Measurements from ENCODE around the gene PIK3C2G.
"Not testable (repeated sequence)": the region's sequence is repeated elsewhere in the genome, so short reads cannot be mapped to it uniquely, and the experiment has no call there.

The PIK3C2G gene

GRCh38 chr12:18689771-18690170, 428.5 kb downstream of the PIK3C2G start:
- Histone ChIP-seq H2BK5ac (ENCODE audit: low read depth, low read length, poor library complexity, severe bottlenecking) (no peak overlapping the region), H4K8ac (ENCODE audit: low read length) (no peak overlapping the region), H3K4ac (ENCODE audit: low read depth in 1 of 2, low read length in 2 of 2) (no peak overlapping the region), H2BK120ac (ENCODE audit: low read depth, low read length) (no peak overlapping the region), H2AFZ (ENCODE audit: low read depth, low read length) (no peak overlapping the region), H2AK5ac (ENCODE audit: low read length, severe bottlenecking) (no peak overlapping the region), H3K36me3 (ENCODE audit: control insufficient read depth in 1 of 2, insufficient read depth in 2 of 2, low read depth in 1 of 2, low read length in 2 of 2) (no peaks in the 10 kb centered on the region), H3K27me3 (ENCODE audit: control insufficient read depth in 1 of 2, insufficient read depth in 1 of 2, low read length in 2 of 2) (no peaks in the 10 kb centered on the region), H3K14ac (ENCODE audit: low read length in 2 of 2) (no peak overlapping the region), H3K9ac (ENCODE audit: low read length) (no peak overlapping the region), H3K27ac (ENCODE audit: low read length, poor library complexity, severe bottlenecking) (no peak overlapping the region), H3K79me1 (replicated peaks; ENCODE audit: low read length, poor library complexity, severe bottlenecking) (no peaks in the 10 kb centered on the region), H3K4me1 (ENCODE audit: control insufficient read depth, insufficient read depth, low read depth, low read length) (no peaks in the 10 kb centered on the region), H3K23ac (ENCODE audit: low read length in 2 of 2) (no peak overlapping the region), H3K4me3 (ENCODE audit: insufficient read depth in 1 of 2, low read depth in 1 of 2, low read length in 2 of 2) (no peak overlapping the region), H2BK15ac (ENCODE audit: low read depth, poor library complexity, severe bottlenecking) (no peak overlapping the region), H3K4me2 (ENCODE audit: low read length, poor library complexity, severe bottlenecking) (no peak overlapping the region), H3K9me3 (ENCODE audit: control insufficient read depth, low read length) (no peaks in the 10 kb centered on the region), H2BK12ac (ENCODE audit: low read length in 2 of 2) (no peak overlapping the region), H4K91ac (ENCODE audit: low read length) (no peak overlapping the region), H3K18ac (ENCODE audit: low read depth in 1 of 2, low read length in 2 of 2) (no peak overlapping the region)
- no peak for DNase-seq
- WGBS = 87% methylated on average over 3 of the region's 3 CpGs

DNA sequence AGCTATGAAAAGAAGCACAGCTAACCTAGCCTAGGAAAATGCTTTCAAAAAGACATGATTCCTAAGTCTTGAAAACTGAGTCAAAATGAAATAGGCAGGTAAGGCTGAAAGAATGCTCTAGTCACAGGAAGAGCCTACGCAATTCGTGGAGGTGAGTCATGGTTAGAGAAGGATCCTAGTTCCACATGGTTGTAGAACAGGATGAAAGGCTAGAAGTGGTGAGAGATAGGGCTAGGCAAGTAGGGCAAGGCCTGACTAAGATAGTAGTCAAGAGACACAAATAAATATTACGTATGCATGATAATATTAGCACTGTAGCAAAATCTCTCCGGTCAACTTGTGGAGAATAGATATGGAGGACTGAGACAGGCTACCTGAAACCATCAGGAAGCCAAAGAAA, 429.3 kb downstream of the PIK3C2G start:
- DNase-seq = peak; percentile 63

DNA sequence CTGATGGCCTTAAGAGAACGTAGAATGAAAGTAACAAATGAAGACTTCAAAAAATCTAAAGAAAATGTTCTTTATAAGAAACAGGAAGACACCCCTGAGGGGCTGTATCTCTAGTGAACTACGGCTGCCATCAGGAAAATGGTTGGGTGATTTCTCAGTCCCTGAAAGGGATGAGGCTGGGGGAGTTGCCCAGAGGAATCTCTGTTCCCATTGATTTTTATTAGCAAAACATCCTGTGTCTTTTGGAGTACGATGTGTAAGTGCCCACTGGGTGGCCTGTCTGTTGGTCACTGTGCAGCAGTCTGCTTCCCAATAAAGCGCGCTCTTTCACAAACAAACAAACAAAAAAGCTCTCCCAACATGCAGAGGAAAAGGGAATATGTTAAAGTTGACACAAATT, 432.7 kb downstream of the PIK3C2G start:
- not testable (repeated sequence) for H2AK5ac ChIP-seq (ENCODE audit: low read length, severe bottlenecking)

More for the DNA sequence above, 429.3 kb downstream of the PIK3C2G start:
- WGBS = 61% methylated on average over 4 of the region's 4 CpGs
- no peak overlapping the region for H3K14ac ChIP-seq (ENCODE audit: low read length in 2 of 2)
- no peak overlapping the region for H3K4me2 ChIP-seq (ENCODE audit: low read length, poor library complexity, severe bottlenecking)
- no peak overlapping the region for H2BK120ac ChIP-seq (ENCODE audit: low read depth, low read length)
- H3K4ac ChIP-seq (ENCODE audit: low read depth in 1 of 2, low read length in 2 of 2) = no peak overlapping the region
- H3K27ac ChIP-seq (ENCODE audit: low read length, poor library complexity, severe bottlenecking) = no peak overlapping the region
- no peak overlapping the region for H3K4me3 ChIP-seq (ENCODE audit: insufficient read depth in 1 of 2, low read depth in 1 of 2, low read length in 2 of 2)
- no peak overlapping the region for H2AK5ac ChIP-seq (ENCODE audit: low read length, severe bottlenecking)
- no peaks in the 10 kb centered on the region for H3K9me3 ChIP-seq (ENCODE audit: control insufficient read depth, low read length)
- H3K23ac ChIP-seq (ENCODE audit: low read length in 2 of 2) = no peak overlapping the region
- H4K91ac ChIP-seq (ENCODE audit: low read length) = no peak overlapping the region
- no peak overlapping the region for H2AFZ ChIP-seq (ENCODE audit: low read depth, low read length)
- H2BK5ac ChIP-seq (ENCODE audit: low read depth, low read length, poor library complexity, severe bottlenecking) = no peak overlapping the region
- peak overlapping the region in 1 of 2 experiments; percentile 17 for H2BK12ac ChIP-seq (ENCODE audit: low read length in 2 of 2)
- H3K18ac ChIP-seq (ENCODE audit: low read depth in 1 of 2, low read length in 2 of 2) = no peak overlapping the region
- H3K79me1 ChIP-seq (replicated peaks; ENCODE audit: low read length, poor library complexity, severe bottlenecking) = no peaks in the 10 kb centered on the region
- H2BK15ac ChIP-seq (ENCODE audit: low read depth, poor library complexity, severe bottlenecking) = no peak overlapping the region
- no peaks in the 10 kb centered on the region for H3K27me3 ChIP-seq (ENCODE audit: control insufficient read depth in 1 of 2, insufficient read depth in 1 of 2, low read length in 2 of 2)
- no peak overlapping the region for H4K8ac ChIP-seq (ENCODE audit: low read length)
- no peaks in the 10 kb centered on the region for H3K4me1 ChIP-seq (ENCODE audit: control insufficient read depth, insufficient read depth, low read depth, low read length)
- no peaks in the 10 kb centered on the region for H3K36me3 ChIP-seq (ENCODE audit: control insufficient read depth in 1 of 2, insufficient read depth in 2 of 2, low read depth in 1 of 2, low read length in 2 of 2)
- H3K9ac ChIP-seq (ENCODE audit: low read length) = no peak overlapping the region

GRCh38 chr12:18696971-18697602, 435.8 kb downstream of the PIK3C2G start:
- Histone ChIP-seq H3K4me2 (ENCODE audit: low read length, poor library complexity, severe bottlenecking) (no peak overlapping the region), H2BK120ac (ENCODE audit: low read depth, low read length) (no peak overlapping the region), H3K27me3 (ENCODE audit: control insufficient read depth in 1 of 2, insufficient read depth in 1 of 2, low read length in 2 of 2) (no peaks in the 10 kb centered on the region), H4K8ac (ENCODE audit: low read length) (no peak overlapping the region), H3K23ac (ENCODE audit: low read length in 2 of 2) (no peak overlapping the region), H2AFZ (ENCODE audit: low read depth, low read length) (no peak overlapping the region), H2BK12ac (ENCODE audit: low read length in 2 of 2) (no peak overlapping the region), H2BK15ac (ENCODE audit: low read depth, poor library complexity, severe bottlenecking) (no peak overlapping the region), H3K4me1 (ENCODE audit: control insufficient read depth, insufficient read depth, low read depth, low read length) (peaks cover 2% of the 10 kb centered on the region), H3K79me1 (replicated peaks; ENCODE audit: low read length, poor library complexity, severe bottlenecking) (no peaks in the 10 kb centered on the region), H3K9me3 (ENCODE audit: control insufficient read depth, low read length) (no peaks in the 10 kb centered on the region), H3K18ac (ENCODE audit: low read depth in 1 of 2, low read length in 2 of 2) (no peak overlapping the region), H3K36me3 (ENCODE audit: control insufficient read depth in 1 of 2, insufficient read depth in 2 of 2, low read depth in 1 of 2, low read length in 2 of 2) (no peaks in the 10 kb centered on the region), H3K9ac (ENCODE audit: low read length) (peak overlapping the region; percentile 8), H4K91ac (ENCODE audit: low read length) (no peak overlapping the region), H3K14ac (ENCODE audit: low read length in 2 of 2) (no peak overlapping the region), H2BK5ac (ENCODE audit: low read depth, low read length, poor library complexity, severe bottlenecking) (no peak overlapping the region), H2AK5ac (ENCODE audit: low read length, severe bottlenecking) (no peak overlapping the region), H3K27ac (ENCODE audit: low read length, poor library complexity, severe bottlenecking) (no peak overlapping the region), H3K4ac (ENCODE audit: low read depth in 1 of 2, low read length in 2 of 2) (no peak overlapping the region), H3K4me3 (ENCODE audit: insufficient read depth in 1 of 2, low read depth in 1 of 2, low read length in 2 of 2) (no peak overlapping the region)
- DNase-seq = peak; percentile 58

More for the DNA sequence above, 432.7 kb downstream of the PIK3C2G start:
- not testable (repeated sequence) for H3K18ac ChIP-seq (ENCODE audit: low read depth in 1 of 2, low read length in 2 of 2); H2BK120ac ChIP-seq (ENCODE audit: low read depth, low read length); H3K27ac ChIP-seq (ENCODE audit: low read length, poor library complexity, severe bottlenecking); H3K14ac ChIP-seq (ENCODE audit: low read length in 2 of 2); H3K4ac ChIP-seq (ENCODE audit: low read depth in 1 of 2, low read length in 2 of 2); H3K36me3 ChIP-seq (ENCODE audit: control insufficient read depth in 1 of 2, insufficient read depth in 2 of 2, low read depth in 1 of 2, low read length in 2 of 2); H3K4me1 ChIP-seq (ENCODE audit: control insufficient read depth, insufficient read depth, low read depth, low read length); DNase-seq; H3K23ac ChIP-seq (ENCODE audit: low read length in 2 of 2); H4K8ac ChIP-seq (ENCODE audit: low read length); H2BK5ac ChIP-seq (ENCODE audit: low read depth, low read length, poor library complexity, severe bottlenecking); H3K4me2 ChIP-seq (ENCODE audit: low read length, poor library complexity, severe bottlenecking); H3K9ac ChIP-seq (ENCODE audit: low read length); H3K27me3 ChIP-seq (ENCODE audit: control insufficient read depth in 1 of 2, insufficient read depth in 1 of 2, low read length in 2 of 2); H2AFZ ChIP-seq (ENCODE audit: low read depth, low read length); H4K91ac ChIP-seq (ENCODE audit: low read length); H3K9me3 ChIP-seq (ENCODE audit: control insufficient read depth, low read length); H3K4me3 ChIP-seq (ENCODE audit: insufficient read depth in 1 of 2, low read depth in 1 of 2, low read length in 2 of 2); H3K79me1 ChIP-seq (replicated peaks; ENCODE audit: low read length, poor library complexity, severe bottlenecking); H2BK15ac ChIP-seq (ENCODE audit: low read depth, poor library complexity, severe bottlenecking); H2BK12ac ChIP-seq (ENCODE audit: low read length in 2 of 2)
- WGBS = 89% methylated on average over 1 of the region's 5 CpGs

Measured in mesenchymal stem cell (in vitro differentiated cells and primary cell).